ENCODE data around the gene TMEM259. TPM values are rescaled to one million over a fixed set of nuclear protein-coding genes. Genes with fewer than 3 reads are reported as not detected.
A peak's percentile ranks its signal among the peaks of the same experiment; 100 is the strongest.

Gene TMEM259
- total and polyA plus RNA-seq, 8 donors = 59.7 to 536 (median 238) TPM

- no peak for TF ChIP-seq POLR2A (IDR thresholded peaks at IDR 0.05)
- no peak for TF ChIP-seq POLR2AphosphoS5 (IDR thresholded peaks at IDR 0.05)
- no peak for TF ChIP-seq CTCF (IDR thresholded peaks at IDR 0.05)
- no peak for TF ChIP-seq EP300 (IDR thresholded peaks at IDR 0.05)
- Histone ChIP-seq H3K27ac (no peak overlapping the region), H3K4me1 (peaks cover 0 to 5% (median 5%) of the 10 kb centered on the region in 4 donors), H3K9me3 (peaks cover 0 to 16% (median 9%) of the 10 kb centered on the region in 4 donors), H3K27me3 (no peaks in the 10 kb centered on the region), H3K36me3 (peaks cover 16 to 77% (median 70%) of the 10 kb centered on the region in 4 donors), H3K4me3 (no peak overlapping the region)
- no peak for DNase-seq
- 86 to 95% (median 93%) methylated on average over 17 of the region's 17 CpGs for WGBS, 5 donors
- intact Hi-C loops (cut with DNase I; ENCODE audit: low total_unique reads) = no loop called here
These were observed 54.3 kb downstream of the TMEM259 start for GRCh38 chr19:966485-967088.

DNA sequence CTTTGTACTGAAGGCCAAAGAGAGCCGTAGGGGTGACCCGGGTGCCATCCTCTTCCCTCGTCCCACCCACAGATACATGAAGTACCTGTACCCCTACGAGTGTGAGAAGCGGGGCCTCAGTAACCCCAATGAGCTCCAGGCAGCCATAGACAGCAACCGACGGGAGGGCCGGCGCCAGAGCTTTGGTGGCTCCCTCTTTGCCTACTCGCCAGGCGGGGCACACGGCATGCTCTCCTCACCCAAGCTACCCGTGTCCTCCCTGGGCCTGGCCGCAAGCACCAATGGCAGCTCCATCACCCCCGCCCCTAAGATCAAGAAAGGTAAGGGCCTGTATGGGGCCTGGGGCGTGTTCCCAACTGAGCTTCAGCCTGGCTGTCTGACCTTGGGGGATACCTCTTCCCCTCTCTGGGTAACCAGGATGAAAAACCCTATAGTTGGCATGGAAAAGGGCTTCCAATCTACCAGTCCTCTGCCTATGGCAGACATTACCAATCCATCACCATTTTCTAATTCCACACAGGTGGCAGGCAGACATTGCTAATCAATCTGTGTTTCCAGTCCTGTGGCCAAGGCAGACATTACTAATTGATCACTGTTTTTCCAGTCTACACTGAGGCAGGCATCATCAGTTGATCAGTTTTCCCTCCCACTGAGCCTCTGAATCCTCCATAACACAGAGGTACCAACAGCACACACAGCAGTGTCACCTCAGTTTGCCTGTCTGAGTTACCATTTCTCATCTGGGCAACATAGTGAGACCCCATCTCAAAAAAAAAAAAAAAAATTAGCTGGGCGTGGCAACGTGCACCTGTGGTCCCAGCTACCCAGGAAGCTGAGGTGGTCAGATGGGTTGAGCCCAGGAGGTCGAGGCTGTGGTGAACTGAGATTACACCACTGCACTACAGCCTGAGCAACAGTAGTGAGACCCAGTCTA, 55.9 kb downstream of the TMEM259 start:
- TF ChIP-seq CTCF (IDR thresholded peaks at IDR 0.05) = no peak
- TF ChIP-seq POLR2AphosphoS5 (IDR thresholded peaks at IDR 0.05) = no peak
- TF ChIP-seq POLR2A (IDR thresholded peaks at IDR 0.05) = no peak
- no peak for TF ChIP-seq EP300 (IDR thresholded peaks at IDR 0.05)
- Histone ChIP-seq H3K27me3 (no peaks in the 10 kb centered on the region), H3K4me1 (peaks cover 0 to 5% (median 5%) of the 10 kb centered on the region in 4 donors), H3K36me3 (peaks cover 5 to 71% (median 62%) of the 10 kb centered on the region in 4 donors), H3K4me3 (no peak overlapping the region), H3K9me3 (peaks cover 0 to under 1% (median 0%) of the 10 kb centered on the region in 4 donors), H3K27ac (no peak overlapping the region)
- intact Hi-C loops (cut with DNase I; ENCODE audit: low total_unique reads) = no loop called here
- WGBS, 5 donors = 92 to 99% (median 96%) methylated on average over 17 to 19 of the region's 19 CpGs
- peak in 1 of 2 donors; percentile 33 for DNase-seq

- 94 to 97% (median 94%) methylated on average over 12 to 16 of the region's 16 CpGs for WGBS, 5 donors
- peaks cover 0 to 66% (median 58%) of the 10 kb centered on the region in 4 donors for H3K36me3 ChIP-seq
- intact Hi-C loops (cut with DNase I; ENCODE audit: low total_unique reads) = no loop called here
- DNase-seq = peak in 1 of 2 donors; percentile 5
- TF ChIP-seq POLR2A (IDR thresholded peaks at IDR 0.05) = no peak
- no peak for TF ChIP-seq EP300 (IDR thresholded peaks at IDR 0.05)
- H3K27ac ChIP-seq = no peak overlapping the region
- peaks cover 0 to 5% (median 5%) of the 10 kb centered on the region in 4 donors for H3K4me1 ChIP-seq
- no peaks in the 10 kb centered on the region for H3K9me3 ChIP-seq
- H3K27me3 ChIP-seq = no peaks in the 10 kb centered on the region
- H3K4me3 ChIP-seq = no peak overlapping the region
These were observed 56.8 kb downstream of the TMEM259 start for GRCh38 chr19:964116-964520.

DNA sequence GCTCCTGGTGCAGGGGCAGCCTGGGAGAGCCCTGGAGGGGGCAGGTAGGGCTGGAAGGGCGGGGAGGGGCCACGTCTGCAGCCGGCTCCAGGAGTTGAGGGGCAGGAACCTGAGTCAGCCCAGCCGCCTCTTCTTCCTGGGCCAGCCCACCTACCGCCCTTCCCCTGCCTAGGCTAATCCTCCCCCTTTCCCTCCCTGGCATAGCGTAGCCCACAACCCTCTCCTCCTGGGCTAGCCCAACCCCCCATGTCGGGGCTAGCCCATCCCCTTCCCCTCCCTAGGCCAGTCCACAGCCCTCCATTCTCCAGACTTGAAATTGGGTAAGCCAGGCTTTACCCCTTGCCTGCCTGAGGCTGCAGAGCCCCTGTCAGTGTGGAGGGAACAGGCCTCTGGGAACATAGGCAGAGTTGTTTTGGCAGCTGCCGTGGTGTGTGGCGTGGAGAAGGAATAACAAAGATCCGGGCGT, 57.4 kb downstream of the TMEM259 start:
- 82 to 88% (median 84%) methylated on average over 10 to 11 of the region's 11 CpGs for WGBS, 5 donors
- no peak overlapping the region for H3K4me3 ChIP-seq
- H3K4me1 ChIP-seq = peaks cover 0 to 5% (median 5%) of the 10 kb centered on the region in 4 donors
- TF ChIP-seq POLR2AphosphoS5 (IDR thresholded peaks at IDR 0.05) (no peak), EP300 (IDR thresholded peaks at IDR 0.05) (no peak), CTCF (IDR thresholded peaks at IDR 0.05) (no peak), POLR2A (IDR thresholded peaks at IDR 0.05) (no peak)
- H3K36me3 ChIP-seq = peaks cover 0 to 60% (median 52%) of the 10 kb centered on the region in 4 donors
- H3K27ac ChIP-seq = no peak overlapping the region
- DNase-seq = peak in 1 of 2 donors; percentile 77
- H3K27me3 ChIP-seq = no peaks in the 10 kb centered on the region
- intact Hi-C loops (cut with DNase I; ENCODE audit: low total_unique reads) = no loop called here
- H3K9me3 ChIP-seq = no peaks in the 10 kb centered on the region
